ENCODE data around the gene ITGB4.

DNA sequence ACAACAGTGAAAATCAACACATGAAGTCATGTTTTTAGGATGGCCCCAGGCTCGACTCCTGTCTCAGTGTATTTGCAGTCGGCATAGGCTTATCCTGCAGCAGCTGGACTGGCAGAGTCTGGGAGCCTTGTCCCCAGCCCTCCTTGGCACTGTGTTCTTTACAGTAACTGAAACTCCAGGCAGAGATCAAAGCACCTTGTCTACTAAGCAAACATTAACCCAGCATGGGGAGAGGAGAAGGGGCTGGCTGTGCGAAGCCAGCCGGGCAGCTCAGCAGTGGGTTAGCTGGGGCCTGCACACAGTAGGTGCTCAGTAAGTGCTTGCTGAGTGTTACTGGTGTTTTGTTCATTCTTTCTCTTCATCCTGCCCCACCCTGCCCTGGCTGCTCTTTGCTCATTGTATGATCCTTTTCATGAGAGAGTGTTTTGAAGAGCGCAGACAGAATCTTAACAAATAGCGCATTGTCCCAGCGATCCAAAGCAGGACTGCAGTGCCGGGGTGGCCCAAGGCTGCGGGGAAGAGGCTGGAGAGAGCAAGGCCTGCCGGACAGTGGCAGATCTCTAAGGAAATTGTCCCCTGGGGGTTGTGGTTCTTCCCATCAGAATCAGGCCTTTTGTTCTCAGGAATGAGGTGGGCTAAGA lies 23.5 kb upstream of the ITGB4 start:
- TF ChIP-seq, protein P1, sequence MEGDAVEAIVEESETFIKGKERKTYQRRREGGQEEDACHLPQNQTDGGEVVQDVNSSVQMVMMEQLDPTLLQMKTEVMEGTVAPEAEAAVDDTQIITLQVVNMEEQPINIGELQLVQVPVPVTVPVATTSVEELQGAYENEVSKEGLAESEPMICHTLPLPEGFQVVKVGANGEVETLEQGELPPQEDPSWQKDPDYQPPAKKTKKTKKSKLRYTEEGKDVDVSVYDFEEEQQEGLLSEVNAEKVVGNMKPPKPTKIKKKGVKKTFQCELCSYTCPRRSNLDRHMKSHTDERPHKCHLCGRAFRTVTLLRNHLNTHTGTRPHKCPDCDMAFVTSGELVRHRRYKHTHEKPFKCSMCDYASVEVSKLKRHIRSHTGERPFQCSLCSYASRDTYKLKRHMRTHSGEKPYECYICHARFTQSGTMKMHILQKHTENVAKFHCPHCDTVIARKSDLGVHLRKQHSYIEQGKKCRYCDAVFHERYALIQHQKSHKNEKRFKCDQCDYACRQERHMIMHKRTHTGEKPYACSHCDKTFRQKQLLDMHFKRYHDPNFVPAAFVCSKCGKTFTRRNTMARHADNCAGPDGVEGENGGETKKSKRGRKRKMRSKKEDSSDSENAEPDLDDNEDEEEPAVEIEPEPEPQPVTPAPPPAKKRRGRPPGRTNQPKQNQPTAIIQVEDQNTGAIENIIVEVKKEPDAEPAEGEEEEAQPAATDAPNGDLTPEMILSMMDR (IDR thresholded peaks at IDR 0.05 in 4 of 5, conservative IDR thresholded peaks at IDR 0.05 in 1 of 5): no peak
- TF ChIP-seq POLR2A (IDR thresholded peaks at IDR 0.05): no peak

All from gastrocnemius medialis (tissue), 4 donors.